Activated effector memory CD4-positive, alpha-beta T cell treated with Interleukin-2 at 50 U/mL for 16 hours (primary cell): ENCODE measurements around the gene TAF7.
"Not testable (repeated sequence)": the region's sequence is repeated elsewhere in the genome, so short reads cannot be mapped to it uniquely, and the experiment has no call there.

Experiments used
- DNase-seq: peaks from one replicate; pipeline ENCODE4 v3.0.0-alpha.2; 2020

Gene TAF7

DNA sequence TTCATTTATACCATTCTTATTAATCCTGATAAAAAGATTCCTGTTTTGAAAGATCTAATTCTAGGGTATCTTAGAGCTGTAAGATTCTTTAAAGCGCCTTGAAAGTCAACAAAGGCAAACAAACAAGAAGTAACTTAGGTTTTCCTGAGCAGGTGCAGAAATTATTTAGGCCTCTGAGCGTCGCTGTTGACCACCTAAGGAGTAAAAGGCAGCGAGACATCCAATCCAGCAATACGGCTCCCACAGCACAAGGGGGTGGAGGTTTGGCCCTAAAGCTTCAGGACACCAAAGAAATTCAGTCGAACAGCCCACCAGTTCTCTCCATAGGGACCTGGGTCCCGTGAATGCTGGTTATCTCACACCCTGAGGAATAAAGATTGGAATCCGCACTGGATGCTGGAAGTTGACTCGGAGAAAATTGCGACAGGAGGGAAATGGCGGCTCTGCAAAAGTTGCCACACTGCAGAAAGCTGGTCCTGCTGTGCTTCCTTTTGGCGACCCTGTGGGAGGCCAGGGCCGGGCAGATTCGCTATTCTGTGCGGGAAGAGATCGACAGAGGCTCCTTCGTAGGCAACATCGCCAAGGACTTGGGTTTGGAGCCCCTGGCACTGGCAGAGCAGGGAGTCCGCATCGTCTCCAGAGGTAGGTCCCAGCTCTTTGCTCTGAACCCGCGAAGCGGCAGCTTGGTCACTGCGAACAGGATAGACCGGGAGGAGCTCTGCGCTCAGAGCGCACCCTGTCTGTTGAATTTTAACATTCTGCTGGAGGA is 18.1 kb upstream of the TAF7 start, which contains the start of gene PCDHGA2:
PCDHGA2 (plus strand) TSS at position 223 of the 769 bp plus-strand sequence.
- no peak for DNase-seq

DNA sequence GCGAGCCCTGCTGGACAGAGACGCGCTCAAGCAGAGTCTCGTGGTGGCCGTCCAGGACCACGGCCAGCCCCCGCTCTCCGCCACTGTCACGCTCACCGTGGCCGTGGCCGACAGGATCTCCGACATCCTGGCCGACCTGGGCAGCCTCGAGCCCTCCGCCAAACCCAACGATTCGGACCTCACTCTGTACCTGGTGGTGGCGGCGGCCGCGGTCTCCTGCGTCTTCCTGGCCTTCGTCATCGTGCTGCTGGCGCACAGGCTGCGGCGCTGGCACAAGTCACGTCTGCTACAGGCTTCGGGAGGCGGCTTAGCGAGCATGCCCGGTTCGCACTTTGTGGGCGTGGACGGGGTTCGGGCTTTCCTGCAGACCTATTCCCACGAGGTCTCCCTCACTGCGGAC is 12.0 kb upstream of the TAF7 start:
- not testable (repeated sequence) for DNase-seq

DNA sequence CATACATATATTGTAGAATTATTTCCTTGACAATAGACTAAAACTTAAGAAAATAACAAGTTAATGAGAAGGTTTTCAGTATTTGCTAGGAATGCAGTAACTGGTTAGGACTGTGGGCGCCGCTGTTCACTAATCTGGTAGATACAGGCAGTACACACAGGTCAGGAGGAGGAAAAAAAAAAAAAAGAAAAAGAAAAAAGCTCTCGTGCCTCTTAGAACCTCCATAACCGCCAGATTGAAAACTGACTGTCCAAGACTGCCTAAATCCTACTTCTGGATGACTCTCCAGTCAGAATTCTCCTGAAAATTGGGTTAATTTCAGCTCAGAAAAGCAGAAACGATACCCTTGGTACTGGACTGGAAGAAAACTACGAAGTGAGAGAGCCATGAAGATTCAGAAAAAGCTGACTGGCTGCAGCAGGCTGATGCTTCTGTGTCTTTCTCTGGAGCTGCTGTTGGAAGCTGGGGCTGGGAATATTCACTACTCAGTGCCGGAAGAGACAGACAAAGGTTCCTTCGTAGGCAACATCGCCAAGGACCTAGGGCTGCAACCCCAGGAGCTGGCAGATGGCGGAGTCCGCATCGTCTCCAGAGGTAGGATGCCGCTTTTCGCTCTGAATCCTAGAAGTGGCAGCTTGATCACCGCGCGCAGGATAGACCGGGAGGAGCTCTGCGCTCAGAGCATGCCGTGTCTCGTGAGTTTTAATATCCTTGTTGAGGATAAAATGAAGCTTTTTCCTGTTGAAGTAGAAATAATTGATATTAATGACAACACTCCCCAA is 9.9 kb upstream of the TAF7 start, which contains the start of gene PCDHGA1:
PCDHGA1 (plus strand) TSS at position 216 of the 782 bp plus-strand sequence.
- no peak for DNase-seq

DNA sequence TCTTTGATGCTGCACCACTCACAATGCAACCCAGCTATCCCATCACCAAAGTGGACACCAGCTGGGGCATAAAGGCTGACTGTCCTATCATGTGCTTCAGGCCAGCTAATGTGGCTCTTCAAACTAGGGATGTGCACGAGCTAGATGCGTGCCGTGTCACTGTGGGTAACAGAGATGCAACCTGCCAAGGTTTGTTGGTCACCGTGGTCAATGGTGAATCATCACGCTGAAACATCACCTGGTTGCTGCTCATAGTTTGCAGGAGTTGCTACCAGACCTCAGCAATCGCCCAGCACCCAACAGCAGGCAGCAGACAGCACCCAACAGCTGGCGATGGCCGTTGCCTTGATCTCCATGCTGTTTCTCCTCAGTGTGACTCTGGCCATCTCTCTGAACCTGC is 7.6 kb upstream of the TAF7 start:
- no peak for DNase-seq

DNA sequence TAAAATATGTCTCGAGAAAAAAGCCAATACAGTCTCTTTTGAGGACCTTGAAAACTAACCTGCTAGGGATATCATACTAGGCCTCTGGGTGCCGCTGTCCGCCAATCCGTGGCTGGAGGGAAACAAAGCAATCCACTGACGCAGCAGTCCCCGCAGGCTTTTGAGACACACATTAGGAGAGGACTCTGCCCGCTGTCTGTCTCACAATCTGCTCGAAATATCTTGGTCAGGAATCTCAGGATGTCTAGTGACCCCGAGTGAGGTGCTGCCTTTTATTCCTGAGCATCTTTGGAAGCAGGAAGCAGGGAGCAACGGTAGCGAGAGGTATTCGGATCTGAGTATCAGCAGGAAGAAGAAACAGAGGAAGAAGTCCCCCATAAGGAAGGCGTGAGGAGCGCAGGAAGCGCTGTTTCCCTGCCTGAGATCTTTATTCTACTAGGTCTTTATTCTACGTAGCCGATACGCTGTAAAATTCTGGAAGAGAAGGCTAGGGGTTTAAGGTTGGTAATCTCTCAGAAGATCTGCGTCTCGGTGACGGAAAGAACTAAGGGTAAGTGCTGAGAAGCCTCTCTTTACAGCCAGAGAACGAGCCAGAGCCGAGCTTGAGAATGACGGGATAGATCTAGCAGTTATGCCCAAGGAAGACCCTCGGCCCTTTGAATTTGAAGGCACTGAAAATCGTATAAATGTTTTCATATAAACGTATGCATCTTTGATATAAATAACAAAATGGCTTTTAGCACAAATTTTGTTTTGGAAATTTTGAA is 5.7 kb upstream of the TAF7 start:
- peak; percentile 64 for DNase-seq

DNA sequence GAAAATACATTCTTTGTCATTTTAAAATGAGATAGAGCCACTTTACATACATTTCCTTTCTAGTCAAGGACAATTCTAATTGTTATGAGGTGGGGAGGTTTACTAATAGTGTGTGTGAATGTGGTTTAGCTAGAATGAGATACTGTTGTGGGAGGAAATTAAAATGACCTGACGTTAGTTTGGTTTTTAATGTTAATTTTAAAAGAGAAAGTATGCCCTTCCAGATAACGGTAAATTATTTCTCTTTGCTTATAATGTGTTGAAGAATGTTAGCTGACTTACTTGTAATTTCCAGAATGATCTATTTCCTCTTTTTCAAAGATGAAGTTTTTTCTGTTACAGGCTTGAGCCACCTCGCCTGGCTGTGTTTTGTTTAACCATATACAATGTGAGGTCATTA is 1.7 kb upstream of the TAF7 start:
- no peak for DNase-seq

DNA sequence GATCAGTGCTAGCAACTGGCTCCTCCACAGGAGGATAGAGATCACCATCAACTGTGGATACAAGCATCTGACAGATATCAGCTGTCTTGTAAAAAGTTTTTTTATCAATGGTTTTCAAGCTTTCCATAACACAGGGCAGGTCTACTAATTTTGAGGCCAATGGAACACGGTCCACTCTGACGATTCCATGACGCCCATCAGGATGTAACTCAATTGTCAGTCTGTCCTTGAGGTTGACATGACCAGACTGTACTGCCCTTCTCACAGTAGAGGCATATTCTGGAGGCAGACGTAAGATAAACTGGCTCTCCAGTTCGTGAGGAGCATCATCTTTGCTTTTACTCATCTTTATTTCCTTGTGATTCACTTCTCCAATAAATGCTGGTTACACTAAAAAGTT is 885 bp downstream of the TAF7 start:
- no peak for DNase-seq

DNA sequence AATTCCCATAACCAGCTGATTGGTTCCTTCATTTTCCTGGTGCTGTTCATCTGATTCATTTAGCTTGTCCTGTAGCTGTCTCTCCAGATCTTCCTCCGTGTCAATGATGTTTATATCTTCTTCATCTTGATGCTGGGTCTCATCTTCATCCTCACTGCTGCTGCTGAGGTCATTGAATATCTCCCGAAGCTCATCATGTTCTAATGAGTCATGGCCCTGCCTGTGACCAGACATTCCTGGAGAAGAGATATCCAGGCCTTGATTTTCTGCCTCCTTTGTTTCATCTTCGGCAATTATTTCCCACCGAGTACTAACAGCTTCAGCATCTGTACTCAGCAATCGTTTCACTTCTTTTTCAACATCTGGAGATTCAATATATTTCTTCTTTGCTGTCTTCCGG is 1.4 kb downstream of the TAF7 start:
- DNase-seq, result no peak

DNA sequence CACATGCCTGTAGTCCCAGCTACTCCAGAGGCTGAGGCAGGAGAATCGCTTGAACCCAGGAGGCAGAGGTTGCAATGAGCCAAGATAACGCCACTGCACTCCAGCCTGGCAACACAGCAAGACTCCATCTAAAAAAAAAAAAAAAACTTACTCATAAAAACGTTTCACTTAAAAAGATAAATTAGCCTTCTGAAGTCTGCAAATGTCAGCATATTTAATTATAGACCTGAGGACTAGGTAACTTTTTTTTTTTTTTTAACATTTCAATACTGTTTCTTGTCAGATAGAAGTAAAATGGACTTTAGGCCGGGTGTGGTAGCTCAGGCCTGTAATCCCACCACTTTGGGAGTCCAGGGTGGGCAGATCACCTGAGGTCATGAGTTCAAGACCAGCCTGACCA is 3.6 kb downstream of the TAF7 start:
- not testable (repeated sequence) for DNase-seq

DNA sequence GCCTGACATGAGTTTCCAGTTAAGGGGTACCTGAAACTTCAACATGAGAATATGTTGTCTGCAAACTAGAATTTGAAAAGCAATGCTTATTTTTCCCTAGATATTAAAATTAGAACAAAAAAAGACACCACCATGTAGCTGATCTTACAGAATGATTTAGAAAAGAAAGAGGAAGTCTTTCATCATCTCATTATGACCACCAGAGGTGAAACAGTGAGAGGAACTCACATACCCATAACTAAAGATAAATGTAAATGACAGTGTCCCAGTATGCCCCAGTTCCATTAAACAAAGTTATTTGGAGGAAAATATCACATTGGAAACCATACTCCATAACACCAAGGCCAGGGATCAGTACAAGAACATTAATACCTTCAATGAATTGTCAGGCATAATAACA is 6.9 kb downstream of the TAF7 start:
- no peak for DNase-seq

DNA sequence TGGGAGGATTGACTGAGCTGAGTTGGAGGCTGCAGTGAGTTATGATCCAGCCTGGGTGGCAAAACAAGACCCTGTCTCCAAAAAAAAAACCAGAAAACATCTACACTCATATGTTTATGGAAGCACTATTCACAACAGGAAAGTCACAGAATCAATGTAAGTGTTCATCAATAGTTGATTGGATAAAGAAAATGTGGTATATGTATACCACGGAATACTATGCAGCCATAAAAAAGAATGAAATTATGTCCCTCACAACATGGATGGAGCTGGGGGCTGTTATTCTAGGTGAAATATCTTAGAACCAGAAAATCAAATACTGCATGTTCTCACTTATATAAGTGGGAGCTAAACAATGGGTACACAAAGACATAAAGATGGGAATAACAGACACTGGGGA is 14.0 kb downstream of the TAF7 start:
- no peak for DNase-seq

DNA sequence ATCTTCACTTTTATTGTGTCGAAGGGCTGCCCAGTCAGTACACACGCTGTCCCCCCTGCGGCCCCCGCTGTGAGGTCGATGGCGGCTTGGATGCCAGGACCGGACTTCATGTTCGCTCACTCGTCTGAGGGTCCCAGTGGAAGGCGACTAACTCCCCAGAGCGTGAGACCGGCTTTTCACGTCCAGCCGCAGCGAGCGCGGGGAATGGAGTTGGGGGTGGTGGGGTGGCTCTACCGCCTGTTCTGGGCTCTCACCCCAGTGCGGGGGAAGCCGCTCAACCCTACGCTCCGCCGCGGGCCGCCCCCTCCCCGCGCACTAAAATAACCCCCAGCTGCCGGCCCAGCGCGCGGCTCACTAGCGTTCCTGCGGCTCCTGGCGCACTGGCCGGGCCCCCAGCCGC is 16.8 kb downstream of the TAF7 start, which contains the start of gene SLC25A2:
SLC25A2 (minus strand) TSS at position 294 of the 400 bp plus-strand sequence; CDS start at position 110, 184 bp downstream.
- no peak for DNase-seq

DNA sequence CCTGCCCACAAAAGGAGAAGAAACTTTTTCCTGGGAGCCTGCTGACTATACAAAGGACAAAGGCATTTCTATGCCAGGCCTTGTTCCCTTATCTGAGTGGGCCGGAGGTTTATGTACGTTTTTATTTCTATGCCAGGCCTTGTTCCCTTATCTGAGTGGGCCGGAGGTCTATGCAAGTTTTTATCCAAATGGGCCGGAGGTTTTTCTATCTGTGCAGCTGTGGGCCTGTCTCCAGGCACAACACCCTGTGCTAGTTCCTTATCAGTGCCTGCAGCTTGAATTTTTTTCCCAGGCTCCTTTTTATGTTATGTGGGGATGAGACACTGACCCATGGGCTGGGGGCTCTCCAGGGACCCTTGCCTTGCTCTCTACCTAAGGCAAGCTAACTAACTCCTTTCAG is 22.2 kb downstream of the TAF7 start:
- DNase-seq, result no peak

DNA sequence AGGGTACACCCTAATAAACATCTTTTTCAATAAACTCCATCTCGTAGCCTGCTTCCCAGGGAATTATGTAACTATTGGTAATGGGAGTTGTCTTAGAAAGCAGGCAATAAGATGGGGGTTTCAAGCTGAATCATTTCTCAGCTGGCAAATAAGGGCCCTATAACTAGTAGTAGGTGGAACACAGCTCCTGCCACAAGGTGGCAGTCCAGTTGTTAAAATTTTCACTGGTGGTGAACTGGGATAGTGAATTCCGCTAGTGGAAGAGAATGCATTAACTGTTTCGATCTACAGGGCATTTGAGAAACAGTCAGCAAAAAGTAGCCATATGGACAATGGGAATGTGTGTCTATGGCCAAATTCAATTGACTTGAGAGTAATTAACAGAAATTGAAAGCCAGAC is 47.7 kb downstream of the TAF7 start:
- DNase-seq, result no peak

DNA sequence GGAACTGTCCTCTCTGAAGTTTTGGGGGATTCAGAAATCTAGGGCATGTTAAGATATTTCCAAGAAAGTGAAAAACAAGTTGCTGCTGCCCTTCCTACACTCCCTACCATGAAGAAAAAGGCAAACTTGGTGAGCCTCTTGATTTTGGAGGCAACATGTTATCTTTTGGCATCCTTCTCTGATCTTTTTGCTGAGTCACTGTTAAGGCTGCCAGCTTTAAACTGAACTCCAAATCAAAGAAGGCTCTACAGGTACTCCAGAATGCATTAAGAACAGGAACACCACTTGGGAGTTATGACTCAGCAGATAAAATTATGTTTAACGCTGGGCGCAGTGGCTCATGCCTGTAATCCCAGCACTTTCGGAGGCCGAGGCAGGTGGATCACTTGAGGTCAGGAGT is 51.4 kb downstream of the TAF7 start:
- no peak for DNase-seq
